ENCODE measurements around the gene MORN5.

Gene MORN5

GRCh38 chr9:122222791-122223190, 63.1 kb downstream of the MORN5 start:
- H3K27me3 ChIP-seq (ENCODE audit: insufficient read depth, low read depth), result no peaks in the 10 kb centered on the region
- no peaks in the 10 kb centered on the region for H3K79me2 ChIP-seq (ENCODE audit: insufficient read depth, low read depth)
- no peaks in the 10 kb centered on the region for H3K4me1 ChIP-seq (ENCODE audit: low read depth, poor library complexity, severe bottlenecking)
- no peak overlapping the region for H2AFZ ChIP-seq (ENCODE audit: low read depth)
- H3K27ac ChIP-seq, result no peak overlapping the region
- no peak for TF ChIP-seq CTCF (conservative IDR thresholded peaks at IDR 0.05; ENCODE audit: low read depth, low read length)
- no peaks in the 10 kb centered on the region for H4K20me1 ChIP-seq (ENCODE audit: insufficient read depth)
- no peak overlapping the region for H3K4me2 ChIP-seq
- H3K4me3 ChIP-seq (IDR thresholded peaks at IDR 0.05; ENCODE audit: insufficient read depth, low read depth, low read length), result no peak overlapping the region
- no peak overlapping the region for H3K9ac ChIP-seq
- no peaks in the 10 kb centered on the region for H3K36me3 ChIP-seq (ENCODE audit: insufficient read depth)

- H3K79me2 ChIP-seq (ENCODE audit: insufficient read depth, low read depth), result no peaks in the 10 kb centered on the region
- H3K27me3 ChIP-seq (ENCODE audit: insufficient read depth, low read depth), result no peaks in the 10 kb centered on the region
- no peak overlapping the region for H3K27ac ChIP-seq
- H3K36me3 ChIP-seq (ENCODE audit: insufficient read depth), result no peaks in the 10 kb centered on the region
- no peaks in the 10 kb centered on the region for H3K4me1 ChIP-seq (ENCODE audit: low read depth, poor library complexity, severe bottlenecking)
- TF ChIP-seq CTCF (conservative IDR thresholded peaks at IDR 0.05; ENCODE audit: low read depth, low read length), result no peak
- no peak overlapping the region for H3K9ac ChIP-seq
- H3K4me3 ChIP-seq (IDR thresholded peaks at IDR 0.05; ENCODE audit: insufficient read depth, low read depth, low read length), result no peak overlapping the region
- H3K4me2 ChIP-seq, result no peak overlapping the region
- no peaks in the 10 kb centered on the region for H4K20me1 ChIP-seq (ENCODE audit: insufficient read depth)
- H2AFZ ChIP-seq (ENCODE audit: low read depth), result no peak overlapping the region
Measured at GRCh38 chr9:122223435-122223834, 63.7 kb downstream of the MORN5 start.

- no peak overlapping the region for H2AFZ ChIP-seq (ENCODE audit: low read depth)
- H3K9ac ChIP-seq, result no peak overlapping the region
- no peak for TF ChIP-seq CTCF (conservative IDR thresholded peaks at IDR 0.05; ENCODE audit: low read depth, low read length)
- no peaks in the 10 kb centered on the region for H3K36me3 ChIP-seq (ENCODE audit: insufficient read depth)
- H3K4me1 ChIP-seq (ENCODE audit: low read depth, poor library complexity, severe bottlenecking), result no peaks in the 10 kb centered on the region
- no peak overlapping the region for H3K4me2 ChIP-seq
- no peaks in the 10 kb centered on the region for H3K27me3 ChIP-seq (ENCODE audit: insufficient read depth, low read depth)
- H3K4me3 ChIP-seq (IDR thresholded peaks at IDR 0.05; ENCODE audit: insufficient read depth, low read depth, low read length), result no peak overlapping the region
- no peak overlapping the region for H3K27ac ChIP-seq
- H3K79me2 ChIP-seq (ENCODE audit: insufficient read depth, low read depth), result no peaks in the 10 kb centered on the region
- no peaks in the 10 kb centered on the region for H4K20me1 ChIP-seq (ENCODE audit: insufficient read depth)
Measured at GRCh38 chr9:122225312-122226141, 65.8 kb downstream of the MORN5 start.

- no peaks in the 10 kb centered on the region for H3K27me3 ChIP-seq (ENCODE audit: insufficient read depth, low read depth)
- no peak overlapping the region for H3K4me3 ChIP-seq (IDR thresholded peaks at IDR 0.05; ENCODE audit: insufficient read depth, low read depth, low read length)
- H3K79me2 ChIP-seq (ENCODE audit: insufficient read depth, low read depth), result no peaks in the 10 kb centered on the region
- H2AFZ ChIP-seq (ENCODE audit: low read depth), result no peak overlapping the region
- no peak overlapping the region for H3K9ac ChIP-seq
- H3K36me3 ChIP-seq (ENCODE audit: insufficient read depth), result no peaks in the 10 kb centered on the region
- H4K20me1 ChIP-seq (ENCODE audit: insufficient read depth), result no peaks in the 10 kb centered on the region
- no peaks in the 10 kb centered on the region for H3K4me1 ChIP-seq (ENCODE audit: low read depth, poor library complexity, severe bottlenecking)
- H3K4me2 ChIP-seq, result no peak overlapping the region
- TF ChIP-seq CTCF (conservative IDR thresholded peaks at IDR 0.05; ENCODE audit: low read depth, low read length), result no peak
- no peak overlapping the region for H3K27ac ChIP-seq
Measured at GRCh38 chr9:122226142-122226757, 66.5 kb downstream of the MORN5 start.

Data from KMS-11 (cell line).